ENCODE measurements around the gene RAD23A.
A peak's percentile ranks its signal among the peaks of the same experiment; 100 is the strongest.

DNA sequence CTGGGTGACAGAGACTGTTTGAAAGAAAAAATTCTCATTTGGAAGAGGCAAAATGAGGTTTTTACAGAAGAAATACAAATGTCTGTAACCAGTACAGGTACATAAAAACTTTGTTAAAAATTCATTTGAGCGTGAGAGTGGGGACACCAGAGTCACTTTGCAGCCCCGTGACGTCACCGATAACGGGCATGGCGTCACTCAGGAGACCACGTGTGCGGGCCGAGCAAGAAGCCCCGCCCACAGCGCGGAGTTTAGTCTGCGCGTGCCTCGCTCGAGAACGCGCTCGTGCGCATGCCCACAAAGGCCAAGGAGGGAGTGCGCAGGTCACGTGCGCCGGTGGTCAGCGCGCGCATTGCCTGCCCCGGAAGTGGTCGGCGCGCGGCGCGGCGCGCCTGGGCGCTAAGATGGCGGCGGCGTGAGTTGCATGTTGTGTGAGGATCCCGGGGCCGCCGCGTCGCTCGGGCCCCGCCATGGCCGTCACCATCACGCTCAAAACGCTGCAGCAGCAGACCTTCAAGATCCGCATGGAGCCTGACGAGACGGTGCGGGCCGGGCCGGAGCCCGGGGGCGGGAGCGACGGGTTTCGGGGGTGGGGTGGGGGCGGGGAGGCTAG is at the start of gene RAD23A:
- TF ChIP-seq, protein P1, sequence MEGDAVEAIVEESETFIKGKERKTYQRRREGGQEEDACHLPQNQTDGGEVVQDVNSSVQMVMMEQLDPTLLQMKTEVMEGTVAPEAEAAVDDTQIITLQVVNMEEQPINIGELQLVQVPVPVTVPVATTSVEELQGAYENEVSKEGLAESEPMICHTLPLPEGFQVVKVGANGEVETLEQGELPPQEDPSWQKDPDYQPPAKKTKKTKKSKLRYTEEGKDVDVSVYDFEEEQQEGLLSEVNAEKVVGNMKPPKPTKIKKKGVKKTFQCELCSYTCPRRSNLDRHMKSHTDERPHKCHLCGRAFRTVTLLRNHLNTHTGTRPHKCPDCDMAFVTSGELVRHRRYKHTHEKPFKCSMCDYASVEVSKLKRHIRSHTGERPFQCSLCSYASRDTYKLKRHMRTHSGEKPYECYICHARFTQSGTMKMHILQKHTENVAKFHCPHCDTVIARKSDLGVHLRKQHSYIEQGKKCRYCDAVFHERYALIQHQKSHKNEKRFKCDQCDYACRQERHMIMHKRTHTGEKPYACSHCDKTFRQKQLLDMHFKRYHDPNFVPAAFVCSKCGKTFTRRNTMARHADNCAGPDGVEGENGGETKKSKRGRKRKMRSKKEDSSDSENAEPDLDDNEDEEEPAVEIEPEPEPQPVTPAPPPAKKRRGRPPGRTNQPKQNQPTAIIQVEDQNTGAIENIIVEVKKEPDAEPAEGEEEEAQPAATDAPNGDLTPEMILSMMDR (IDR thresholded peaks at IDR 0.05; ENCODE audit: extremely low read depth in 1 of 2, insufficient read depth in 1 of 2, low read depth in 1 of 2, low read length in 2 of 2): no peak
- peak; percentile 98 for TF ChIP-seq POLR2A (IDR thresholded peaks at IDR 0.05; ENCODE audit: low read depth, low read length)
- TF ChIP-seq MAX (IDR thresholded peaks at IDR 0.05; ENCODE audit: insufficient read depth, insufficient read length): peak; percentile 100
- TF ChIP-seq POLR2AphosphoS5 (IDR thresholded peaks at IDR 0.05; ENCODE audit: insufficient read depth, low read depth, low read length): peak; percentile 100
- TF ChIP-seq MYC (IDR thresholded peaks at IDR 0.05; ENCODE audit: low read depth, low read length): peak; percentile 43
- no peak for TF ChIP-seq EZH2 (IDR thresholded peaks at IDR 0.05; ENCODE audit: borderline replicate concordance, low read depth, low read length, severe bottlenecking)
- TF ChIP-seq JUN (IDR thresholded peaks at IDR 0.05; ENCODE audit: borderline replicate concordance, insufficient read depth, insufficient read length, low read depth): peak; percentile 77
